Hematopoietic multipotent progenitor cell treated with erythropoietin and hydrocortisone succinate and interleukin-3 and kit ligand, for 6 days (in vitro differentiated cells): ENCODE results near the gene MAIP1.

Experiments
- DNase-seq: peaks from one replicate; pipeline ENCODE4 v3.0.0-alpha.2; 2015

The MAIP1 gene

DNA sequence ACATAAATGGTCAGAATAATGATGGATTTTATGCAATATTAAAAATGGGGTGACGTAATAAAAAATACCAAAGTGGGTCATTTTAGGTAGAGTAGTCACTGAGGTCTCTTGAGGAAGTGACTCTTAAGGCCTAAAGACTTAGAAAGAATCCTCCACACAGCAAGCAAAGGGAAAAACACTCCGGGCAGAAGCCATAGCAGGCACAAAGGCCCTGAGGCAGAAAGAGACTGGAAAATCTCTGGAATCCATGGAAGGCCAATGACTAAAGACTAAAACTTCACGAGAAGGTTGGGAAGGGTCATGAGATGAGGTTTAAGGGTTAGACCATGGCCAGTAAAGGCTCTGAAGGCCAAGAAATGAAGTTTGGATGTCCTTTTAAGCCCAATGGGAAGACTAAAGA lies 36.9 kb downstream of the MAIP1 start:
- DNase-seq: no peak

DNA sequence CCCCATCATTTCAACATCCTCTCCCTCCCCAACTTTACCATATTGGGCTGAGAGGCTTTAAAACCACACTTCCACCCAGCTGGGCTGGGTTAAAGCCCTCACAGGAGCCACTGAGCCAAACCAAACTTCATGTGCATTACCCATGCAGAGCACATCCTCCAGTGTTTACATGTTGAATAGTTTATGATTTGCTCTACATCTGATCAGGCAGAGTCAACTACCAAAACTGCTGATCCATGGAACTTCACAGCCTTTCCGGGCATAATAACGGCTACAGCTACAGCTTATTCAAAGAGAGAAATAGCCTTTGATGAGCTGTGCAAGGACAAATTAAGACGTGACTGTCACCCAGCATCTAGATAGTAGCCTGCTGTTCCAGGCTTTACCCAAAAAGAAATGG lies 39.0 kb downstream of the MAIP1 start:
- no peak for DNase-seq

DNA sequence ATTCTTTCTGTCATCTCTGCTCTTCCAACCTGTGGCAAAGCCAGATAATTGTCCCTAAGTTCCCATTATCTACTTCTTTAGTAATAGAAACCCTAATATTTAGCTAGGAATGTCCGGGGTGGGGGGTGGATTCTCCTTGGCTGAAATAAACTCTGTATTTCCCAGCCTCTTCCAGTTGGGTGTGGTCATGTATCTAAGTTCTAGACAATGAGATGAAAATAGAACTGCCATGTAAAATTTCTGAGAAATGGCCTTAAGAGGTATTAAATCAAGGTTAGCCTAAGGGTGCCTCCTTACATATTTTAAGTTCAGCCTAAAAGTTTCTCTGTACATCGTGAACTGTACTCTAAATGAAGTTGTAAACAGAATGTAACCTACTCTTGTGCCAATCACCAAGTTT lies 39.5 kb downstream of the MAIP1 start:
- no peak for DNase-seq

DNA sequence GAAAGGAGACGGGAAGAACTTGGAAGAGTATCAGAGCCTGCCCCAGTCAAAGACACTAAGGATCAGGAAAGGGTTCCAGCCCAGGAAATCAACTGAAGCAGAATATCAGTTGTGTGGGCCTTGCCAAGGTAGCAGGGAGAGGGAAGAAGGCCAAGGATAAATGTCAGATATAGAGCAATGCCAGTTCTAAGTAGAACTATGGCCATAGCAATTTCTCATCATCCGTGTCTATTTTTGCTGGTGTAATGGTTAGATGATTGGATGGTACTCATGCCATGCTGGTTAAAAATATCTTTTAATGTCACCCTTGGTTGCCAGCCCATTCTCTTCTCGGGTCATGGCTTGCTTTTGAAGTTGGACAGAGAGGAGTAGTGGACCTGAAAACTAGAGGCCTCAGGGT lies 41.9 kb downstream of the MAIP1 start:
- no peak for DNase-seq

DNA sequence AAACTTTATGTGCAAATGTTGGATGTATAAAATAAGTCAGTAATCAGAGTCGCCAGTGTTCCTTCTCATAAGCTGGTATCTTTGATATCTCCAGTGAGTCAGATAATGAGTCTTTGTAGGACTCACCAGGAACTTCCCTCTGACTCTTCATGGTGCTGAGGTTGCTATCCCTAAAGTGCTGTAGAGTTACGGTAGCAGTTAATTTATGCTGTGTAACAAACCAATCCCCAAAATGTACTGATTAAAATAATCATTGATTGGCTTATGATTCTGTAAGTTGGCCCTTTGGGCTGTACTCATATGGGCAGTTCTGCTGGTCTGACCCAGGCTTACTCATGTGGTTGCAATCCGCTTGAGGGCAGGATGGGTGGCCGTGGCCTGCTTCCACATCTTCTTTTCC lies 43.8 kb downstream of the MAIP1 start:
- DNase-seq: no peak

DNA sequence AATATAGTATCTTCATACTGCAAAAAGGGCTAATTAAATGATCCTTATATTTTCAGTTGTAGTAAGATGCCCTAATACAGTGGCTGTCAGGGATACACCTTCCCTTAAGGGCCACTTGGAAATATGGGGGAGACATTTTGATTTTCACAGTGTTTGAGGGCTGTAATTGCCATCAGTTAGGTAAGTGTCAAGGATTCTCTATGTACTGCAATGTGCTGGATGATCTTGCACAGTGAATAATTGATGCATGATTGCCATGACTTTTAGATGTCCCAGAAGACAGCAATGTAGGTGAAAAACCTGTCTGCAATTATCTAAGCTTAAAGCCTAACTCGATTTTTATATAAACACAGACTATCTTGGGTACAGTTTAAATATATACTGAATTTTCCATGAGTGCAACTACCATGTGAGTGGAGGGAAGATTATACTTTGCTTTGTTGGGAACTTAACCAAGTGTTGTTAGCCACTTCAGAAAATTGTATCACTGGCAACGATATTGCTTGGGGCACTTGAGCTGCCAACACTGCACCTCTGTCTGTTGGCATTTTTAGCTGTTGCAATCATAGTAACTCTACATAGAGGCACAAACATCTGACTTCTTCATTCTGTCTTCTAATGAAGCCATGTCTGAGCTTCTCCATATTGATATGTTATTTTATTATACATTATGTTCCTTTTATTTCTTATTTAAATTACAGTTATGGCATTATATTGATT lies 45.2 kb downstream of the MAIP1 start:
- no peak for DNase-seq

DNA sequence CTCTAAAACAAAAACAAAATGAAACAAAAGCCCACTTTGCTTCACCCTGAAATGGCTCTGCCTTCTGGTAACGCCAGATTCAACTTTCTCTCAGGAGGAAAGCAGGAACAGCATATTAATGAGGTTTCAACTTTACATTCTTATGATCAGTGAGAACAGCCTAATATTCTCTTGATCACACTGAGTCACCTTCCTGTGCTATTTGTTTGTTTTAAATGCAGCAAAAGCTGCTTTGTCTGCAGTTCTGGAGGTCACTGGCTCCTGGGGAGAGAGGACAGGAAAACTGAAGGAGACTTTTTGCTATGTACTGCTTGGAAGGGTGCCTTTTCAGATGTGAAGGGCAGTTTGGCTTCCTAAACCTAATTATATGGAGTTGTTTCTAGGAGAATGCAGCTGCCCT lies 48.1 kb downstream of the MAIP1 start:
- no peak for DNase-seq

DNA sequence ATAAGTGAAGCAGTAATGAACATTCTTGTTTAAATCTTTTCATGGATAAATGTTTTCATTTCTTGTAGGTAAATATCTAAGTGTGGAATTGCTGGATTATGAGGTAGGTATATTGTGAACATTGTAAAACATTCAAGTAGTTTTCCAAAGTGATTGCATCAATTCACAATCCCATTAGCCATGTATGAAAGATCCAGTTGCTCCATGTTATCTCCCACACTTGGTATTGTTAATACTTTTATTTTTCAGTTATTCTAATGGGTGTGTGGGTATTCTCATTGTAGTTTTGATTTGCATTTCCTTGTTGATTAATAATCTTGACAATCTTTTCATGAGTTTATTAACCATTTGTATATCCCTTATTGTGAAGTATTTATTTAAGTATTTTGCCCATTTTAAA lies 50.3 kb downstream of the MAIP1 start:
- no peak for DNase-seq

DNA sequence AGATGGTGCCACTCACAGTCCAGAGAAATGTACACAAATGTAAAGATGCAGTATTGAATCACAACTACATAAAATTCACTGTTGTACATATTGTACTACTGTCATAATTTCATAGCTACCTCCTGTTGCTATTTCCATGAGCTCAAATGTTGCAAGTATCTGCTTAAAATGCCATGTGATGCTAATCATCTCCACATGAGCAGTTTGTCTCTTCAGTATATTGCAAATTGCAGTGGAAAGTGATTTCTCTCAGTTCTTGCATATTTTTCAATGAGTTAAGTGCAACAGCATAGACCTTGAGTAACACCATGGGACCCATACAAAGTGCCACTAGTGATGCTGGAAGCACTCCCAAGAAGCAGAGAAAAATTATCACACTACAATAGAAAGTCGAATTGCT lies 51.9 kb downstream of the MAIP1 start:
- DNase-seq: no peak

DNA sequence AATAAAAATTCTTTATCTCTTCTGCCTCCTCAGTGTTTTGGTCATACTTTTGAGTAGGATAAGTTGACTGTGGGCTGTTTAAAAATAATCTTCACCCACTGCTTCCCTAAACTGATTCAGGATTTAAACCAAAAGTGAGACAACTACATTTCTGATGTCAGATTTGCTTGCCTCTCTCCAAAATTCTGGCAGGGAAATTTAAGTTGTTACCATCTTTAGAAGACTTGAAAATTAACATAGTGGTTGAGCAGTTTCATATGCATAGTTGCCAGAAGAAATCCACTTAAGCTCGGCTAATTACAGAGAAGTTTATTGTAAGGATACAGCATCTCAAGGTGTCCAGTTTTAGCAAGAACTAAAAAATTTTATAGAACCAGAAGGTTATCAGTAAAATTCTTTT lies 57.0 kb downstream of the MAIP1 start:
- no peak for DNase-seq
